ENCODE measurements around the gene FLAD1. TPM values are rescaled to one million over a fixed set of nuclear protein-coding genes. Genes with fewer than 3 reads are reported as not detected.

Gene FLAD1
- total RNA-seq, 1 donor from 2014 or later = 51.5 TPM

Small RNA genes lying within 50 kb of the gene (microRNA-seq; reads per million reads assigned to microRNA genes)
- not detected for gene MIR4258

Other genes with a start within 250 kb of the FLAD1 start
- gene KCNN3, start 113.1 kb upstream of the FLAD1 start, total RNA-seq = 0.46 and 0.66 TPM in 2 replicates
- gene PMVK, start 46.6 kb upstream of the FLAD1 start, total RNA-seq = 15.5 and 15.6 TPM in 2 replicates
- 89.2 and 96.4 TPM in 2 replicates for gene PBXIP1, start 27.2 kb upstream of the FLAD1 start, total RNA-seq
- 20.0 and 21.8 TPM in 2 replicates for gene PYGO2, start 21.6 kb upstream of the FLAD1 start, total RNA-seq
- gene SHC1, start 12.6 kb upstream of the FLAD1 start, total RNA-seq = 391 and 397 TPM in 2 replicates
- gene CKS1B, start 8.7 kb upstream of the FLAD1 start, total RNA-seq = 36.5 and 37.9 TPM in 2 replicates
- gene LENEP, start 10.2 kb downstream of the FLAD1 start, total RNA-seq = 0.99 TPM in 1 of 2 replicates, not detected in the other
- 46.1 and 47.5 TPM in 2 replicates for gene ZBTB7B, start 19.5 kb downstream of the FLAD1 start, total RNA-seq
- 0.34 and 0.36 TPM in 2 replicates for gene DCST2, start 50.4 kb downstream of the FLAD1 start, total RNA-seq
- gene DCST1, start 50.5 kb downstream of the FLAD1 start, total RNA-seq = not detected in 2 replicates
- 66.8 and 68.3 TPM in 2 replicates for gene ADAM15, start 68.0 kb downstream of the FLAD1 start, total RNA-seq
- gene EFNA4, start 80.4 kb downstream of the FLAD1 start, total RNA-seq = 11.8 TPM in 2 replicates
- 2.9 and 3.4 TPM in 2 replicates for gene EFNA3, start 95.5 kb downstream of the FLAD1 start, total RNA-seq
- gene EFNA1, start 144.5 kb downstream of the FLAD1 start, total RNA-seq = 11.3 and 16.4 TPM in 2 replicates
- gene SLC50A1, start 152.5 kb downstream of the FLAD1 start, total RNA-seq = 22.8 and 25.4 TPM in 2 replicates
- gene DPM3, start 157.2 kb downstream of the FLAD1 start, total RNA-seq = 31.0 and 36.2 TPM in 2 replicates
- 161 TPM in 2 replicates for gene KRTCAP2, start 190.0 kb downstream of the FLAD1 start, total RNA-seq
- 13.2 and 13.6 TPM in 2 replicates for gene TRIM46, start 190.5 kb downstream of the FLAD1 start, total RNA-seq
- gene THBS3, start 224.6 kb downstream of the FLAD1 start, total RNA-seq = 153 and 162 TPM in 2 replicates
- gene MTX1, start 225.4 kb downstream of the FLAD1 start, total RNA-seq = 39.8 and 41.8 TPM in 2 replicates